CD4-positive, alpha-beta T cell treated with Interleukin-1 beta for 1 hour (primary cell): ENCODE data around the gene ANKRD33B.

ENCODE experiments used
- DNase-seq, 2 donors: peaks; one replicate each; pipeline ENCODE4 v3.0.0-alpha.2; 2020 to 2022

ANKRD33B gene

DNA sequence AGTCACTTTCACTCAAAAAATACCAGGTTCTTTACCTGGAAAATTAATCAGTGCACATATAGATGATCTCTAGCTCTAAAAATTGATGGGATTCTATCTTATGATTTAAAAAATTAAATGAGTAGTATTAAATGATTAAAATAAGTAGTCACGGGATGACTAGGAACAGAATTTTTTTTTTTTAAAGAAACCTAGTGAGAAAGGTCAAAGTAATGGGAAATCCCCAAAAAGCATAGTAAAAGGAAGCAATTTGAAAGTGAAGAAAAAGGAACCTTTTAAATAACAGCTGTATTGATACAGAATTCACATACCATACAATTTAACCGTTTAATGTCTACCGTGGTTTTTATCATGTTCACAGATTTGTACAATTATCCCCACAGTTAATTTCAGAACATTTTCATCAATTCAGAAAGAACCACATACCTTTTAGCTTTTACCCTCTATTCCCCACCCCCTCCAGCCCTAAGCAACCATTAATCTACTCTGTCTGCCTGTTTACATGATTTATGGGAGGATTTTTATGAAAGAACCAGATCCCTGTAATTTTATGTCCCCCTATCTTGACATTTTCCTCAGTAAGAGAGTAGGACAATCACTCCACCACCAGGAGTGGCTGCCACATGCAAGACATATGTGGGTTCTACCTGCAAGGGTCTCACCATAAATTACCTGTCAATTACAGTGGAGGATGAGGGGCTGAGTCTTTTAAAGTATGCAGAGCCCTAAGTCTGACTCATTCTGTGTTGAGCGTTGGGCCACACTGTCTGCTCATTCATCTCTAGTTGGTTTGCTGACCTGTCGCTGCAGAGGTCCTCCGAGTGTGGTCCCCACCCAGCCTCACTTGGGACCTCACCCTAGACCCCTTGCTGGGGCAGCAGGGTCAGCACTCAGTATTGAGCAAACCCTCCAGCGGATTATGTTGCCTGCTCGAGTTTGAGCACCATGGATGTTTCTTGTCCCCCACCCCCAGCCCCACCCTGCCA is 16.0 kb downstream of the ANKRD33B start:
- DNase-seq, result no peak

DNA sequence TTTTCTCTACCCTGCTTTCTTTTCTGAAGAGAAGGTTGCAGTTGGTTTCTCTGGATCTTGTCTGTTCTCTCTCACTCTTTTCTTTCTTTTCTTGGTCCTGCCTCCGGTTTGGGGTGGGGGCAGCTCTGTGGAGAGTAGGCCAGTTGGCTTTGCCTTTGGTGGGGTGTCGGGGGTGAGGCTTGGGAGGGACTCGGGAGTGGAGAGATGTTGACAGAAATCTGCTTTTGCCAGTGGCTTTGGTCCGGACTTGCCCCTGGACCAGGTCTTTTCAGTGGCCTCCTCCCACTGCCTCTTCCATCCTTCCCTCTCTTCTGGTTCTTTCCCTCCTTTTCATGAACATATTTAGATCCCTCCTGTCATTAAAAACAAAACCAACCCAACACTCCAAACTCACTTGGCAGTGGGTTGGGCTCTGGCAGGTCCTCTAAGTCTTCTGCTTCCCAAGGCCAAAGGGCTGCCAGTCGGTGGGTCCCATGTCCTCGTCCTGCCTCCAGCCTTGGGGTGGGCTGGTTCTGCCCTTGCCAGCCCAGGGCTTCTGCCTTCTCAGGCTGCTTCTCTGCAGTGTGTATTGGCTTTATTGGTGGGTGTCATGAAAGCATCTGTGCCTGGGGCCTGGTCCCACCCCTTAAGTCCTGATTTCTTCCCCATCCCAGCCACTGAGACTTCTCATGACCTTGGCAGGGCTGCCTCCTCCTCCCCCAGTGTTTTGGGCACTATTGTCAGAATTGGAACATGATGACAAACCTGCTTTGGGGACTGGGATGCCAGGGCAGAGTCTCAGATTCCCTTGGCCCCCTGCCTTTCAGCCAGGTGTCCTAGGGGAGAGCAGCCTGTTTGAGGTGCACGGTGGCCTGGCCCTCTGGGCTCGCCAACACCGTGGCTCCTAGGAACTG is 16.9 kb downstream of the ANKRD33B start:
- DNase-seq, result no peak

DNA sequence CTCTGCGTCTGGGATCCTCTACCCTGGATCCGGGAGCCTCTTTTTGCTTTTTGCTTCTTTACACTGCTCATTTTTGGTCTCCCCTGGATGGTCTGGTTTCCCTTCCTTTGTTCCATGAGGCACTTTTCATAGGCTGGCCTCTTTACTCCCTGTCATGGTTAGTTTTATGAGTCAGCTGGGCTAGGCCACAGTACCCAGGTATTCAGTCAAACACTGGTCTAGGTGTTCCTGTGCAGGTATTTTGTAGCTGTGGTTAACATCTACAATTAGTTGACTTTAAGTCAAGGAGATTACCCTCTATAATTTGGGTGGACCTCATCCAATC is 17.5 kb downstream of the ANKRD33B start:
- no peak for DNase-seq

DNA sequence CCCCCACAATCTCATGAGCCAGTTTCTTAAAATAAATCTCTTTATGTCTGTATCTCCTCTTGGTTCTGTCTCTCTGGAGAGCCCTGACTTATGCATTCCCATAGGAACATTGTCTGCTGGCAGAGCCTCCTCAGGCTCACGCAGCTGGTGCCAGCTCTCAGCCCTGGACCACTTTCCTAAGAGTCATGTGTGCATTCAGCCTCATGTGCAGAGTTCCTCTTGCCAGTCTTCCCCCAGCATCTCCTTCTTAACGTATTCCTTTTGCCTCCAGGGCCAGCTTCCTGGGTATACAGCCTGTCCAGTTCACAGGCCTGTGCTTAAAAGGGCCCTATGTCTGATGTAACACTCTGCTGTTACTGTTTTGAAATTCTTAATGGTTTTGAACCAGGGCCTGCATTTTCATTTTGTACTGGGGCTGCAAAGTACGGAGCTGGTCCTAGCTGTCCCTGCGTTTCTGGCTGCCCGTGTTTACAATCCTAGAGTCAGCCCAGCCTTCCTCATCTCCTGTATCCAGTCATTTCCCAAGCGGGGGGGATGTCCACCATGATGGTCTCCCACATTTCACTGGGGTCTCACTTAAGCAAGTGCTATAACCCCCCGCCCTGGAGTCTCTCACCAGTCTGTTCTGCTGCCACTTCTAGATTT is 18.1 kb downstream of the ANKRD33B start:
- no peak for DNase-seq

DNA sequence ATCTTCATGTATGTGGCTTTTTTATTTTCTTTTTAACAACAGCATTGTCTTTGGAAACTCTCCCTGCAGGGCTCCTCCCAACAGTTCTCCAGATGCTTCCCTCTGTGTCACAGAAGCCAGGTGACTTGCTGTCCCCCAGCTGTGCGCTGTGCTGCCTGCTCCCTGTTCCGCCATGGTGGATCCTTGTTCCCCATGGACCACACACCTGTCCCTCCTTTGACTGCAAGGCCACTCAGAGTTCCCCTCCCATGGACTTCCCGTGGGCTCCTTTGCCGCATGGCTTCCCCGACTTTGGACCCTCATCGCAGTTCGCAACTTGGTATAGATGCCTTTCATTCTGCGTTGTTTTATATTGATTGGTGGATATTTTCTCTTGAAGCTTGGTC is 18.6 kb downstream of the ANKRD33B start:
- no peak for DNase-seq

DNA sequence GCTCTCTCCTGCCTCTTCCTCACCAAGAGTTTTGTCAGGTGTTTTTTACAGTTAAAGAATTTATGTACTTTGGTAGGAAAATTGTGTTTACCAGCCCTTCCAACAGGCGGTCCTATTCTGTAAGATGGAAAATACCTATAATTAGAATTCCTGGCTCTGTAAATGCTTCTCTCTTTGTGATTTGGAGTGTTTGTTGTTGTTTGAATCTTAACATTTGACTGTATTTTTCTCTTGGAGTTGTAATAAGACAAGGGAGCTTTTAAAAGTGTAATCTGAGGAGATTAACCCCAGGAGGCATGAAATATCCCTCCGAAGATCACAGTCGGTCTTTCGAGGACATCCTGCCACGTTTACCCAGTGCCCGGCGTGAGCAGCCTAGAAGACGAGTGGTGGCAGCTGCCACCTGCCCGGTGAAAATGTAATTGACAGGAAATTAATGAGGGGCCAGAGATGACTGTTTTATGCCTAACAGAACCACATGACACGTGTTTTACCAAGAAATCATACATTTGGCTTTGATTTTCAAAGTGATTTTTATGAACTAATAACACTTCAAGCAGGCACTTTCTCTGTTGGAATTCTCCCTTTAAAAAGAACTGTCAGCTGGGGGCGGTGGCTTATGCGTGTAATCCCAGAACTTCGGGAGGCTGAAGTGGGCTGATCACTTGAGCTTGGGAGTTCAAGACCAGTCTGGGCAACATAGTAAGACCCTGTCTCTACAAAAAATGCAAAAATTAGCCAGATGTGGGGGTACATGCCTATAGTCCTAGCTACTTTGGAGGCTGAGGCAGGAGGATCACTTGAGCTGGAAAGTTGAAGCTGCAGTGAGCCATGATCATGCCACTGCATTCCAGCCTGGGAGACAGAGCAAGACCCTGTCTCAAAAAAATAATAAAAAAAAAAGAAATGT is 20.0 kb downstream of the ANKRD33B start:
- no peak for DNase-seq

DNA sequence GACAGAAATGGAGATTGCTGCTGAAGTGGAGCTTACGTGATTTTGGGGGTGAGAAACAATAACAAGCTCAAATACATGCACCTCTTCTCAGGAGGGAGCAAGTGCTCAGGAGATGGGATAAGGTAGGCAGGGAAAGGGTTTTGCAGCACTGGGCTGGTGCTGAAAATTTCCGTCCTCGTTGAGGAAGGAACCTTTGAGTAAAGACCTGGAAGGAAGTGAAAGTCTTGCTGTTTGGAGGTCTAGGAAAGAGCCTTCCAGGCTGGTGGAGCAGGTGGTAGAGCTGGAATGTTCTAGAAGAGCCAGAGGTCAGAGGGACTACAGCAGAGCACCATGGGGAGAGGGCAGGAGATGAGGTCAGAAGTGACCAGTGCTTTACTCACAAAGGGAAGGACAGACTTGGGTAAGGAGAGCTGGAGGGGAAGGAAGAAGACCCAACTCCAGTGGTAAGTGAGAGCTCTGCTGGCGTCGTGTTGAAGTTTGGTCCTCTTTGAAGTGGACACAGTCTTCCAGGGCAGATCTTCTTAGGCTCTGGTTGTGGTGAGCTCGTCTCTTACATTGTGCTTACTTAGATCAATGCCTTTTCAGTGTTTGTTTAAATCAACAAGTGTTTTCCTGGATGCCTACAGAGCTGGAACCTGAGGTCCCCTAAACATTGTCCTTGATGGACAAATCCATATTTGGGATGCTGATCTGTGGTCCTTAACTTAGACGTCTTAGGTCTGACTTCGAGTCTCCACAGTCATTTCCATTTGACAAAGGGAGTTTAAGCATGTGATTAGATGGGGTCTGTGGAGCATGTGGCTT is 21.0 kb downstream of the ANKRD33B start:
- no peak for DNase-seq

DNA sequence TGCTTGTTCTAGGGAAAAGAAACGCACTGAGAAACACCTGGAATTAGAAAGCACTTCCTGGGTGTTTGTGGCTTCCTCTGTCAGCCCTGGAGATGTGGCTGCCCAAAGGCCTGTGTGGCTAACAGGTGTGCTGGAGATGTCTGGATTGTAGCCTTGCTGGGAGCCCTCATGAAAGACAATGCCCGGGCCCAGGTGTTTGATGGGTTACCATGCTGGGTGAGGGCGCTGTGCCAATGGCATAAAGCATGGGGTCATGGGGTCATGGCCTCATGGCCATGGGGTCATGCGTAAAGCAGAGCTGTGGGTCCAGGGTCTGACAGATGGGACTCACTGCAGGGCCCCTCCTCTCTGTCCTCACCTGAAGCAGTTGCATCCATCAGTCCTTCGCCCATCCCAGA is 21.6 kb downstream of the ANKRD33B start:
- DNase-seq, result no peak

DNA sequence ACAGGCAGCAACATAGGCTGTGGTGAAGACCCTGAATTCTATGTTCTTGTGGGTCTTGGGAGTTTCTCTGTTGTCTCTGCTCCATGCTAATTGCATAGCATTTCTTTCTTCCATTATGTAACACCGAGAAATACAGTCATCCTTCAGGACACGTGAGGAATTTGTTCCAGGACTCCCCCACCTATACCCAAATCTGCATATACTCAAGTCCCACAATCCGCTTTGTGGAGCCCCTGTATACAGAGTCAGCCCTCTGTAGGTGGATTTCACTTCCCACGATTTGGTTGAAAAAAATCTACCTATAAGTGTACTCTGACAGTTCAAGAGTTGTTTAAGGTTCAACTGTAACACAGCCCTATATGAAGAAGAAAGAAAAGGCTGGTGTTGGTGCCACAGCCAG is 22.1 kb downstream of the ANKRD33B start:
- DNase-seq, result no peak

DNA sequence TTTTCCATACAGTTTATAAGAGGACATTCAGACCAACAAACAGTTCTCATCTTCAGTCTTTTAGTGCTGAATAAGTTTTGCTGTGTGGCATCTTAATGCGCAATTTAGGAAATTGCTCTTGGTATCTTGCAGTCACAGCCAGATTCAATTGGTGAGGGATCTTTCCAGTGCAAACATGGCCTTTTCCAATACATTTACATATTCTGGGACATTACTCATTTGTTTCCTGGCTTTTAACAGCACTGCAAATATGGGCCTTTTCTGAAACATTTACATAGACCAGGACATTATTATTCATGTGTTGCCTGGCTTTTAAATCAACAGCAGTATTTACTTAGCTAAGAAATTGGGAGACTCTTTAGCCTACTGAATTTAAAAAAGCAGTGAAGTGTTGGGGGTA is 22.7 kb downstream of the ANKRD33B start:
- DNase-seq, result no peak

DNA sequence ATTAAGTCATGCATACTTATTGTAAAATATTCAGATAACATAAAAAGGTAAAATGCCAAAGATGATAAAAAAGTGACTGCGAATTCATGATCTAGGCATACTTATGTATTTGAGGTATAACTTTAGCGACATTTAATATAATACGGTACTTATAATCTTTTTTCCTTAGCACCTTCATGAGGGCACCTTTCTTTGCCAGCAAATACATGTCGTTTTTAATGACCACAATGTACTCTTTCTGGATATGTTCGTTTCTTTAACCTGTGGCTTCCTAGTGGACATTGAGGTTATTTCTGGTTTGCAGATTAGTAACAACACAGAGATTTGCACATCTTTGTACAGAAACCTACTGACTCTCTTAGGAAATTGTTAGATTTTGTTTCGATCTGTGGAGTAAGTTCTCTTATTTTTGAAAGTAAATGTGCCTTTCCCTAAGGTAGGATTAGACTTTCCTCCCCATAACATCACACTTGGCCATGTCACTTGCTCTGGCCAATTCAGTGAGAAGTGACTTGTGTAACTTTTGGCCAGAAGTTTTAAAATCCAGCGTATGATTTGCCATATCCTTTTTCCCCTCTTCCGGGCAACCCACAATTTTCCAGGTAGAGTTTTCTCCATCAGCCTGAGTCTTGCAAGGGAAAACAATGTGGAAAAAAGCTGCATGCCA is 24.4 kb downstream of the ANKRD33B start:
- no peak for DNase-seq

DNA sequence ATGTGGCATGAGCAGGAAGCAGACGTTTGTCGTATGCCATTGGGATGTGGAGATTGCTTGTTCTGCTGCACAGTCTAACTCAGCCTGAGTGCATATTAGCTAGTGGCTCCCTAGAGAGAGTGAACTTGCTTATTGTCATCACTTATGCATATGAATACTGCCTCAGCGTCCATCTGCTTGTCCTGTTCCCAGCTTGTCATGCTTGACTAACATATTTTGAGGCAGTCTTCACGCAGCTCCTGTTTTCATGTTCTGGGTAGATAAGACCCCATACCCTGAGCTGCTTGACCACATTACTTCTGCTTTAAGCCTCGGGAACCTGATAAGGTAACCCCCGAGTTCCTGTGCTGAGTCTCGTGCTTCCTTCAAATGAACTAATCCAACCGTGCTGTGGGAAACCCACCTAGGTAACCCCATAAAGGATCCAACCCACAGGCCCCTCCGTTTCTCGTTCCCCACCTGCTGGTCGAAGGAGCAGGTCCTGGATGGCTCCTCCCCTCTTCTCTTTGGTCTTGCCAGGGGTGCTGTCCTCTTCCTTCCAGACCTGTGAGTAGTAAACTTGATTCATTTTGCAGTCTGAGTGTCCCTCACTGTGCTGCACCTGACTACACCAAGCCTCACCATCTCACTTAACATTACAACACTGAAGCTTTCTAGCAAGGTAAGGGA is 25.0 kb downstream of the ANKRD33B start:
- DNase-seq, result no peak

DNA sequence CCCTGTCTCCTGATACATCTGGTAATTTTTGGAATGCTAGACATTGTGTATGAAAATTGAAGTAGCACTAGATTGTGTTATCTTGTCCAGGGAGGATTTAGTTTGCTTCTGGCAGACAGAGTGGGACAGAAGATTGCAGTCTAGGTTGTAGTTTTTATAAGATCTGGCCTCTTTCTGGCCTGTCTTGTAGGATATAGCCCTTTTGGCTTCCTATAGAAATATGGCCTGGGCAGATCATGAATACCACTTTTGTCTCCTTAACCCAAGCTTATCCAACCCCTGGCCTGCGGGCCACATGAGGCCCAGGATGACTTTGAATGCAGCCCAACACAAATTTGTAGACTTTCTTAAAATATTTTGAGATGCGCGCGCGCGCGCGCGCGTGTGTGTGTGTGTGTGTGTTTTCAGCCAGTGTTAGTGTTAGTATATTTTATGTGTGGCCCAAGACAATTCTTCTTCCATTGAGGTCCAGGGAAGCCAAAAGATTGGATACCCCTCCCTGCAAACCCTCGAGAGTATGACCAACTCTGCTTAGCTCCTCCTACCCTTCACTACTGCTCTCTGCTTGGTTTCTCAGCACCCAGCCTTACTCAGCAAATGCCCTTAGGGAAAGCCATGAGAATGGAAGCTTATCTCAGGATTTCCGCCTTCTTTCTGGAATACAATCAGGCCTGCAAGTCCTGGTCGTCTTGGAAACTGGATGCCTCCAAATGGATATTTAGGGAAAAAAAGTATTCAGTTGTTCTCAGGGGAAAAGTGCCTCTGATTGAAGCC is 26.5 kb downstream of the ANKRD33B start:
- no peak for DNase-seq

DNA sequence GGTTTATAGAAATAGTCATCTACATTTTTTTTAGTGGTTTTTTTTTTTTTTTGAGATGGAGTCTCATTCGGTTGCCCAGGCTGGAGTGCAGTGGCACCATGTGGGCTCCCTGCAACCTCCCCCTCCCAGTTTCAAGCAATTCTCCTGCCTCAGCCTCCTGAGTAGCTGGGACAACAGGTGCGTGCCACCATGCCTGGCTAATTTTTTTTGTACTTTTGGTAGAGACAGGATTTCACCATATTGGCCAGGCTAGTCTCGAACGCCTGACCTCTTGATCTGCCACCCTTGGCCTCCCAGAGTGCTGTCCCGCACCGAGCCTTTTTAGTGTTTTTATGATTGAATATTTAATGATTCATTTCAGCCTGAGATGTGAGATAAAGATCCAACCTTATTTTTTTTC is 27.3 kb downstream of the ANKRD33B start:
- DNase-seq, result no peak

DNA sequence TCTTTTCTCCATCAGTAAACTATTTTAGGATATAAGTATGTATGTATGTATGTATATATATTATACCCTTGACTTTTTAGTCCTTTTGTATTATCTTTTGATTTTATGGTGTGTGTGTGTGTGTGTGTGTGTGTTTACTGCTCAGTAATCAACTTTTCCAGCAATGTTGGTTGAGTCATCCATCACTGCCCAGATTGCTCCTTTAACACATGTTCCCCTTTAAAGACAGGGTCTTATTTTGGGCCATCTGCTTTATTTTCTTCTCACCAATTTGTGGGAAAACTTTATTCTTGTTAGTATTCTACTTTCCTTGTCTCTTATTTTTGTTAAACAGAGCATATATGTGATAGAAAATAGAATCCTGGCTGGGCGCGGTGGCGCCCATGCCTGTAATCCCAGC is 28.1 kb downstream of the ANKRD33B start:
- DNase-seq, result no peak

DNA sequence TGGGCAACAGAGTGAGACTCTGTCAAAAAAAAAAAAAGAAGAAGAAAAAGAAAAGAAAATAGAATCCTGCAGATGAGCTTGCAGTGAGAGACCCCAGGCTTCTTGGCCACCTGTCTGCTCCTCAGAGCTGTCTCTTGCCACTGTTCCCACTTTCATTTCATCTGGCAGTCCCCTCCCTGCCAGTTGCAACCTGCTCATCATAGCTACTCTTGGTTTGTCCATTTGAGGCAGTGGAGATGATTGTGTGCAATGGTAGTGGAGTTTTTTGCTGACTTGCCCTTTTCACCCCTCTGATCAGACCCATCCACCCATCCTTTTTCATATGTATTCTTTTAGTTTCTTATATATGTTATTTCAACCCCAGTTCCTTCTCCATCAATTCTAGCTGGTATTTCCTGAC is 28.7 kb downstream of the ANKRD33B start:
- no peak for DNase-seq

DNA sequence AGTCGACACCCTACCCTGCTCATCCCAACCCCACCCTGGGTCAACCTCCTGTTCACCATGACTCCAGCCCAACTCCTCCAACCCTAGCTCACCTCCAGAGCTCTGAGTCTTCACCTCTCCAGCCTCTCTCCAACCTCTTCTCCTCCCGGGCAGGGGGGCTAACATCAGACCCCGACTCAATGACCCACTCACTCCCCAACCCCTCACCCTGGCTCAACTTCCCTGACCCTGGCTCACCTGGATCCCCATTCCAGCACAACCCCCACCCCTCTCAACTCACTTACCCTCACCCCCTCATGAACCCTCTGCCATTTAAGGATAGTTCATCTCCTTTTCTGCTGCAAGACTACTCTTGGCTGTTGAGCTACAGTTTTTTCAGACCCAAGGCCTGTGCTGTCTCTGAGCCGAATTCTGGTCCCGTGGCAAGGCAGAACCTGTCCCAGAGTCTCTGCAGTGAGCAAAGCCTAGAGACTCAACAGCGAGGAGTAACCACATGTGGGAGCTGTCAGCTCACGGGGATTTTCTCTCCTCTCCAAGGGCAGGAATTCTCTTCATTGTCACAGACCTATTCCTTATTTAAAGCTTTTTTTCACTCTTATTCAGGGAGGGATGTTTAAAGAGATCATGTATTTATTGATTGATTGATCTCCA is 29.8 kb downstream of the ANKRD33B start:
- DNase-seq, result no peak

DNA sequence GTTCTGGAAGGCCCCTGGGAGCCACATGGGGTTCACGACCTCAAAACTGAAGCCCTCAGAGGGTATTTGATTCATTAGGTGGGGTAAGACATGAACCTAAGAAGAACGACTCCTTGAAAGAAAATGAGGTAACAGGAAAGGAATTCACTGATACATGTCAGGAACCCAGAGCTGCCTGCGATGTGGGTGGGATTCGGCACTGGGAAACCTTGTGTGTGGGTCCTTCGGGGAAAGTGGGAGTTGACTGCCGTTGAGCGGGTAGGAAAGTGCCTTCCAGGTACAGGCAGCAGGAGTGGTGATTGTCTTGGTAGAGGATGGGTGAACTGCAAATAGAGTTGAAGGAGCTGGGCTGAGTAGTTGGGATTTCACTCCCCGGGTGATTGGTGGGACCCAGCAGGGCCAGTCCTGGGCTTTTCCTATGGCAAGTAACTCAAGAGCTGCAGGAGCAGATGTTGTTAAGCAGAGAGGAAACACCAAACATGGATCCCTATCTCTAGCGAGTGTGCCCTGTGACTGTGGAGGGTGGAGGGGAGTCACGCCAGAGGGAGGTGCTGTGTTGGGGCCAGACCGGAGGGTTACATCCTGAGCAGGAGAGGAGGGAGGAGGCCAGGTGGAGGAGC is 30.8 kb downstream of the ANKRD33B start:
- no peak for DNase-seq

DNA sequence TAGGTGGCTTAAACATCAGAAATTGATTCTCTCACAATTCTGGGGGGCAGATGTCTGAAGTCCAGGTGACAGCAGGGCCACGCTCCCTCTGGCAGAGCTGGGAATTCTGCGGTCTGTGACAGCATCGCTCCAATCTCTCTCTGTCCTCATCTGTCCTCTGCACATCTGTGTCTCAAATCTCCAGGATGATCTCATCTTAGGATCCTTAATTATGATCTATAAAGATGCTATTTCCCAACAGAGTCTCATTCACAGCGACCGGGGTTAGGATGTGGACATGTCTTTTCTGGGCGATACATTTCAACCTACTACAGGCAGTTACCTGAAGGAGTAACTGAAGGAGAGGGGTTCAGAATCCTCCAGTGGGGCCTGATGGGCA is 31.4 kb downstream of the ANKRD33B start:
- DNase-seq, result no peak
